HAP-1 (cell line): Measurements from ENCODE around the gene HORMAD1.
"Not testable (repeated sequence)": the region's sequence is repeated elsewhere in the genome, so short reads cannot be mapped to it uniquely, and the experiment has no call there.

ENCODE experiments used
- DNase-seq, 2 experiments: peaks; one replicate each; pipeline ENCODE4 v3.0.0-alpha.2; 2016 to 2020; ENCODE audit warnings: low spot score in 2 of 2
- H3K27me3 ChIP-seq: fragments of 250-450 bp; sonication (Bioruptor Pico); 2 replicates; pipeline ENCODE4 v1.5.1; 2020; ENCODE audit warnings: low read depth, mild to moderate bottlenecking, moderate library complexity
- H3K36me3 ChIP-seq: fragments of 250-450 bp; sonication (Bioruptor Pico); replicated peaks from 2 replicates; pipeline ENCODE4 v1.5.1; 2020; ENCODE audit warnings: mild to moderate bottlenecking
- H3K4me1 ChIP-seq: fragments of 250-450 bp; sonication (Bioruptor Pico); 2 replicates; pipeline ENCODE4 v1.5.1; 2020; ENCODE audit warnings: mild to moderate bottlenecking
- H3K4me3 ChIP-seq: fragments of 250-450 bp; sonication (Bioruptor Pico); 2 replicates; pipeline ENCODE4 v1.5.1; 2020; ENCODE audit warnings: mild to moderate bottlenecking, moderate library complexity
- H3K9me3 ChIP-seq: fragments of 250-450 bp; sonication (Bioruptor Pico); 2 replicates; pipeline ENCODE4 v1.5.1; 2020; ENCODE audit warnings: mild to moderate bottlenecking, moderate library complexity
- in situ Hi-C: fragments of 300-500 bp; cut with MboI; formaldehyde crosslinking; loops from 3 replicates; pipeline ENCODE4 v1.14.3; 2020; ENCODE audit warnings: low sequenced_read_pairs, inconsistent platforms, mixed read lengths

HORMAD1 gene

GRCh38 chr1:150730130-150730721, 9.5 kb upstream of the HORMAD1 start:
- Histone ChIP-seq H3K36me3 (no peaks in the 10 kb centered on the region), H3K27me3 (no peaks in the 10 kb centered on the region), H3K4me1 (peaks cover 3% of the 10 kb centered on the region; the same call in 1 of the 2 replicates), H3K9me3 (no peaks in the 10 kb centered on the region), H3K4me3 (no peak overlapping the region)
- DNase-seq, result no peak
- in situ Hi-C loops, result no loop called here

- no peak overlapping the region for H3K4me3 ChIP-seq
- no peak for DNase-seq
- H3K36me3 ChIP-seq, result no peaks in the 10 kb centered on the region
- in situ Hi-C loops, result no loop called here
- no peaks in the 10 kb centered on the region for H3K27me3 ChIP-seq
- no peaks in the 10 kb centered on the region for H3K9me3 ChIP-seq
- H3K4me1 ChIP-seq, result no peaks in the 10 kb centered on the region
Observed at GRCh38 chr1:150724336-150724735, 3.6 kb upstream of the HORMAD1 start.

- H3K27me3 ChIP-seq, result no peaks in the 10 kb centered on the region
- in situ Hi-C loops, result no loop called here
- H3K9me3 ChIP-seq, result no peaks in the 10 kb centered on the region
- H3K4me1 ChIP-seq, result no peaks in the 10 kb centered on the region
- no peak overlapping the region for H3K4me3 ChIP-seq
- DNase-seq, result no peak
- no peaks in the 10 kb centered on the region for H3K36me3 ChIP-seq
Observed at GRCh38 chr1:150720098-150720497, 597 bp downstream of the HORMAD1 start.

GRCh38 chr1:150718225-150718891, 2.3 kb downstream of the HORMAD1 start:
- Histone ChIP-seq H3K4me3 (no peak overlapping the region), H3K36me3 (no peaks in the 10 kb centered on the region), H3K27me3 (no peaks in the 10 kb centered on the region), H3K4me1 (no peaks in the 10 kb centered on the region), H3K9me3 (no peaks in the 10 kb centered on the region)
- in situ Hi-C loops, result no loop called here
- DNase-seq, result no peak

- H3K4me1 ChIP-seq, DNase-seq, H3K36me3 ChIP-seq, H3K4me3 ChIP-seq, H3K27me3 ChIP-seq, H3K9me3 ChIP-seq, in situ Hi-C loops: not testable (repeated sequence)
Observed at GRCh38 chr1:150709031-150709430, 11.7 kb downstream of the HORMAD1 start.

- DNase-seq, result no peak
- H3K27me3 ChIP-seq, result no peaks in the 10 kb centered on the region
- H3K4me3 ChIP-seq, result no peak overlapping the region
- in situ Hi-C loops, result no loop called here
- no peaks in the 10 kb centered on the region; the same call in 1 of the 2 replicates for H3K4me1 ChIP-seq
- H3K36me3 ChIP-seq, result no peaks in the 10 kb centered on the region
- H3K9me3 ChIP-seq, result no peaks in the 10 kb centered on the region
Observed at GRCh38 chr1:150708595-150708994, 12.1 kb downstream of the HORMAD1 start.

- H3K9me3 ChIP-seq, result no peaks in the 10 kb centered on the region
- H3K4me1 ChIP-seq, result no peaks in the 10 kb centered on the region; the same call in 1 of the 2 replicates
- H3K27me3 ChIP-seq, result no peaks in the 10 kb centered on the region
- in situ Hi-C loops, result no loop called here
- H3K4me3 ChIP-seq, result no peak overlapping the region
- no peak for DNase-seq
- H3K36me3 ChIP-seq, result no peaks in the 10 kb centered on the region
Observed at GRCh38 chr1:150706091-150706490, 14.6 kb downstream of the HORMAD1 start.

GRCh38 chr1:150703427-150703826, 17.3 kb downstream of the HORMAD1 start:
- no peaks in the 10 kb centered on the region for H3K9me3 ChIP-seq
- in situ Hi-C loops, result no loop called here
- H3K4me3 ChIP-seq, result no peak overlapping the region

GRCh38 chr1:150696995-150697927, 23.4 kb downstream of the HORMAD1 start, which contains the start of gene GOLPH3L:
Gene GOLPH3L (minus strand): TSS chr1:150697154. CDS start chr1:150694838, 2,316 bp downstream.
- peaks cover 18% of the 10 kb centered on the region for H3K36me3 ChIP-seq
- H3K4me3 ChIP-seq, result peak within 1 kb of the TSS; percentile 52
- DNase-seq, result peak; percentile 96 to 98
- H3K9me3 ChIP-seq, result no peaks in the 10 kb centered on the region
- H3K4me1 ChIP-seq, result peaks cover 8% of the 10 kb centered on the region
- peaks cover 3% of the 10 kb centered on the region; the same call in 1 of the 2 replicates for H3K27me3 ChIP-seq
- in situ Hi-C loops, result no loop called here

More at GRCh38 chr1:150703427-150703826, 17.3 kb downstream of the HORMAD1 start:
- no peak for DNase-seq
- Histone ChIP-seq H3K27me3 (peaks cover 3% of the 10 kb centered on the region; the same call in 1 of the 2 replicates), H3K36me3 (no peaks in the 10 kb centered on the region), H3K4me1 (no peaks in the 10 kb centered on the region; the same call in 1 of the 2 replicates)

GRCh38 chr1:150696590-150696989, 24.1 kb downstream of the HORMAD1 start:
- peak in 1 of 2 experiments; percentile 28 for DNase-seq
- in situ Hi-C loops, result no loop called here
- H3K9me3 ChIP-seq, result no peaks in the 10 kb centered on the region

GRCh38 chr1:150696162-150696561, 24.5 kb downstream of the HORMAD1 start:
- no peak for DNase-seq

More at GRCh38 chr1:150696590-150696989, 24.1 kb downstream of the HORMAD1 start:
- Histone ChIP-seq H3K36me3 (peaks cover 20% of the 10 kb centered on the region), H3K27me3 (peaks cover 3% of the 10 kb centered on the region; the same call in 1 of the 2 replicates), H3K4me3 (peak overlapping the region; percentile 52), H3K4me1 (peaks cover 8% of the 10 kb centered on the region)

GRCh38 chr1:150695561-150695960, 25.1 kb downstream of the HORMAD1 start:
- H3K4me1 ChIP-seq, result peaks cover 8% of the 10 kb centered on the region
- H3K27me3 ChIP-seq, result peaks cover 3% of the 10 kb centered on the region; the same call in 1 of the 2 replicates
- H3K4me3 ChIP-seq, result peak overlapping the region; percentile 52
- no peaks in the 10 kb centered on the region for H3K9me3 ChIP-seq
- in situ Hi-C loops, result no loop called here
- H3K36me3 ChIP-seq, result peaks cover 20% of the 10 kb centered on the region
- DNase-seq, result no peak

More at GRCh38 chr1:150696162-150696561, 24.5 kb downstream of the HORMAD1 start:
- no peaks in the 10 kb centered on the region for H3K9me3 ChIP-seq
- peak overlapping the region; percentile 52 for H3K4me3 ChIP-seq
- peaks cover 20% of the 10 kb centered on the region for H3K36me3 ChIP-seq
- H3K4me1 ChIP-seq, result peaks cover 8% of the 10 kb centered on the region
- in situ Hi-C loops, result no loop called here
- peaks cover 3% of the 10 kb centered on the region; the same call in 1 of the 2 replicates for H3K27me3 ChIP-seq

- no peak for DNase-seq
Observed at GRCh38 chr1:150692720-150693119, 28.0 kb downstream of the HORMAD1 start.

More at GRCh38 chr1:150692720-150693119, 28.0 kb downstream of the HORMAD1 start:
- Histone ChIP-seq H3K4me3 (no peak overlapping the region), H3K4me1 (peaks cover 8% of the 10 kb centered on the region), H3K9me3 (no peaks in the 10 kb centered on the region), H3K36me3 (peaks cover 26% of the 10 kb centered on the region), H3K27me3 (no peaks in the 10 kb centered on the region)
- in situ Hi-C loops, result no loop called here
